Measurements from ENCODE around the gene LRMDA. TPM values are rescaled to one million over a fixed set of nuclear protein-coding genes. Genes with fewer than 3 reads are reported as not detected.

The LRMDA gene
- total RNA-seq, 4 donors from 2014 or later = 2.2 to 7.8 (median 4.5) TPM

DNA sequence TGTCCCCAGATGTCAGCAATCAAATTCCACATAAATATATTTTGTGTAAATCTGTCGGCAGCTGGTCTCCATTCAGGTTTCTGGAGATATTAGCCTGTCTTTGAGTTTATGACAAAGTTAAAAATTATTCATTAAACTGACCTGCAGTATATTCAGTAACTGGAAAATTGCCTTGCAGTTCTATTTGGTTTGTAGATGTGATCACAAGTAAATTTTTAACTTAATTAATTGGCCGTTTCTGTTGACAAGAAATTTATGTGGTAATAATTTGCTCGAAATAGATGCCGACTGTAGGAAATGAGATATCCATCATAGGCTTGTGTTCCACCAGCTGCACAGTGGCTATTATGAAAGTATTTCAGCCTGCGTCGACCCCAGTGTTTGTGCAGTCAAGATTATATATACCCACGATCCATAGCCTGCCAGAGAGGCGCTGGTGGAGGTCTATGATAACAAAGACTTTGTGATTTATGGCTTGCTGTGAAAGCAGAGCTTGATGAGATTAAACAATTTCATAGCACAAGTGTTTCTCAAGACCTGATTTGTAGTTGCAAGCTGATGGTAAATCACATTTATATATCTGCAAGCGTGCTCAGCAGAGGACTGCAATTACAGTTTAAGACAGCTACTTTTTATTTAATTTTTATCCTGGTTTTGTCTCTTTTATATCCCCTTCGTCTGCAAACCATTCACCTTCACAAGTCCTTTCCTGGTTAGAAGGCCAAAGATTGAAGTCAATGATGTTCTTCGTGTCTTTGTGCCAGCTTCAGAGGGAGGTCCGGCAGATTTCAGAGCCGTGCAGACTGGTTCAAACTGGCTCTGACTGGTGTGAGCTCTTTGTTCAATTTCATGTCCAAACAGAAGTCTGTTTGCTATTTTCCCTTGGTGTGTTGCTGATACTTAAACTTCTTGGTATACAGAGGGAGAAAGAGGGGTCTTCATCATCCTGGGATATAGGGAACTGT lies 850.9 kb downstream of the LRMDA start:
- no peak overlapping the region for H3K4me3 ChIP-seq
- H3K9me3 ChIP-seq = no peaks in the 10 kb centered on the region
- H3K27me3 ChIP-seq = no peaks in the 10 kb centered on the region
- H3K36me3 ChIP-seq = no peaks in the 10 kb centered on the region
- no peak for DNase-seq
- peak in 2 of 3 donors; percentile 64 to 67 for TF ChIP-seq POLR2AphosphoS5 (IDR thresholded peaks at IDR 0.05)
- TF ChIP-seq, protein P1, sequence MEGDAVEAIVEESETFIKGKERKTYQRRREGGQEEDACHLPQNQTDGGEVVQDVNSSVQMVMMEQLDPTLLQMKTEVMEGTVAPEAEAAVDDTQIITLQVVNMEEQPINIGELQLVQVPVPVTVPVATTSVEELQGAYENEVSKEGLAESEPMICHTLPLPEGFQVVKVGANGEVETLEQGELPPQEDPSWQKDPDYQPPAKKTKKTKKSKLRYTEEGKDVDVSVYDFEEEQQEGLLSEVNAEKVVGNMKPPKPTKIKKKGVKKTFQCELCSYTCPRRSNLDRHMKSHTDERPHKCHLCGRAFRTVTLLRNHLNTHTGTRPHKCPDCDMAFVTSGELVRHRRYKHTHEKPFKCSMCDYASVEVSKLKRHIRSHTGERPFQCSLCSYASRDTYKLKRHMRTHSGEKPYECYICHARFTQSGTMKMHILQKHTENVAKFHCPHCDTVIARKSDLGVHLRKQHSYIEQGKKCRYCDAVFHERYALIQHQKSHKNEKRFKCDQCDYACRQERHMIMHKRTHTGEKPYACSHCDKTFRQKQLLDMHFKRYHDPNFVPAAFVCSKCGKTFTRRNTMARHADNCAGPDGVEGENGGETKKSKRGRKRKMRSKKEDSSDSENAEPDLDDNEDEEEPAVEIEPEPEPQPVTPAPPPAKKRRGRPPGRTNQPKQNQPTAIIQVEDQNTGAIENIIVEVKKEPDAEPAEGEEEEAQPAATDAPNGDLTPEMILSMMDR (IDR thresholded peaks at IDR 0.05) = no peak
- no peak for TF ChIP-seq EP300 (IDR thresholded peaks at IDR 0.05; ENCODE audit: low read depth)
- no peak for TF ChIP-seq POLR2A (IDR thresholded peaks at IDR 0.05)
- in situ Hi-C loops (cut with MboI; ENCODE audit: low pct_ligation_motif_present in 1 of 4, low pct_unique_long_range_greater_than_20kb in 1 of 4, low sequenced_read_pairs in 3 of 4) (no loop called here), intact Hi-C loops (cut with DNase I; ENCODE audit: low total_unique reads) (no loop called here)
- H3K4me1 ChIP-seq = peaks cover 0 to 10% (median 0%) of the 10 kb centered on the region in 4 donors
- H3K27ac ChIP-seq = peak overlapping the region in 3 of 4 donors; percentile 15 to 73 (median 58)
- 51 to 56% methylated on average over 9 to 13 of the region's 13 CpGs for WGBS, 2 donors (ENCODE audit: low coverage in 1 of 2)

DNA sequence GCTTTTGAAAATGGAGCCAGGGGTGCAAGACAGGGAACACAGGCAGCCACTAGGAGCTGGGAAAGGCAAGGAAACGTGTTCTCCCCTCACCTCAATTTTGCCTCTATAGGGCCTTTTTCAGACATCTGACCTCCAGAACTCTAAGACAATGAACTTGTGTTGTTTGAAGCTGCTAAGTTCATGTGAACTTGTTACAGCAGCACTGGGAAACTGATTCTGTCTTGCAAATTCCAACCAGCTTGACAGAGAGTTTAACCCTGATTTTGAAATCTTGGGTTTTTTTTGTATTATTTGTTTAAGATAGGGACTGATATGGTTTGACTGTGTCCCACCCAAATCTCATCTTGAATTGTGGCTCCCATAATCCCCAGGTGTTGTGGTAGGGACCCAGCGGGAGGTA lies 852.9 kb downstream of the LRMDA start:
- H3K36me3 ChIP-seq = no peaks in the 10 kb centered on the region
- no peaks in the 10 kb centered on the region for H3K27me3 ChIP-seq
- 80 to 81% methylated on average over 2 of the region's 2 CpGs for WGBS, 2 donors (ENCODE audit: low coverage in 1 of 2)
- no peak for DNase-seq
- in situ Hi-C loops (cut with MboI; ENCODE audit: low pct_ligation_motif_present in 1 of 4, low pct_unique_long_range_greater_than_20kb in 1 of 4, low sequenced_read_pairs in 3 of 4) = no loop called here
- TF ChIP-seq, protein P1 (IDR thresholded peaks at IDR 0.05) = no peak
- TF ChIP-seq POLR2A (IDR thresholded peaks at IDR 0.05) (no peak), EP300 (IDR thresholded peaks at IDR 0.05; ENCODE audit: low read depth) (no peak), POLR2AphosphoS5 (IDR thresholded peaks at IDR 0.05) (no peak)
- no peaks in the 10 kb centered on the region for H3K9me3 ChIP-seq
- intact Hi-C loops (cut with DNase I; ENCODE audit: low total_unique reads) = no loop called here
- H3K4me1 ChIP-seq = peaks cover 0 to 10% (median 0%) of the 10 kb centered on the region in 4 donors
- H3K4me3 ChIP-seq = no peak overlapping the region
- H3K27ac ChIP-seq = no peak overlapping the region

DNA sequence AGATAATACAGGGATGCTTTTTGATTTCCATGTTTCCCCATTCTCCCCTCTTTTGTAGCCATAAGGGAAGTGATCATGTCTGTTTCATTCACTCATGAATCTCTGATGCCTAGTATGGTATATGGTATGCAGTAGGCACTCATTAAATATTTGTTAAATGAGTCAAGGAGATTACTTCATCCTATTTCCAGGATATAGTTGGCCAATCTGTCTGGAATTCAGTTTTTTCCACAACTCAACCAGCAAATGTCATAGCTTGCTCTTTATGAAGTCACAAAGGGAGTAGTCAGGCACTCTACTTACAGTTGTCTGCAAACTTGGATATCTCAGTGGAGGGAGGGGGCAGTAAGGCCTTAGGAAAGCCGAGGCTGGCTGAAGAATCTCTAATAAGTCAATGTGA lies 853.6 kb downstream of the LRMDA start:
- Histone ChIP-seq H3K9me3 (no peaks in the 10 kb centered on the region), H3K4me1 (peaks cover 0 to 10% (median 0%) of the 10 kb centered on the region in 4 donors), H3K27ac (no peak overlapping the region), H3K4me3 (no peak overlapping the region), H3K27me3 (no peaks in the 10 kb centered on the region), H3K36me3 (no peaks in the 10 kb centered on the region)
- no peak for TF ChIP-seq EP300 (IDR thresholded peaks at IDR 0.05; ENCODE audit: low read depth)
- TF ChIP-seq POLR2A (IDR thresholded peaks at IDR 0.05) = no peak
- 59 to 63% methylated on average over 1 of the region's 1 CpG for WGBS, 2 donors (ENCODE audit: low coverage in 1 of 2)
- in situ Hi-C loops (cut with MboI; ENCODE audit: low pct_ligation_motif_present in 1 of 4, low pct_unique_long_range_greater_than_20kb in 1 of 4, low sequenced_read_pairs in 3 of 4) = no loop called here
- no peak for DNase-seq
- intact Hi-C loops (cut with DNase I; ENCODE audit: low total_unique reads) = no loop called here

DNA sequence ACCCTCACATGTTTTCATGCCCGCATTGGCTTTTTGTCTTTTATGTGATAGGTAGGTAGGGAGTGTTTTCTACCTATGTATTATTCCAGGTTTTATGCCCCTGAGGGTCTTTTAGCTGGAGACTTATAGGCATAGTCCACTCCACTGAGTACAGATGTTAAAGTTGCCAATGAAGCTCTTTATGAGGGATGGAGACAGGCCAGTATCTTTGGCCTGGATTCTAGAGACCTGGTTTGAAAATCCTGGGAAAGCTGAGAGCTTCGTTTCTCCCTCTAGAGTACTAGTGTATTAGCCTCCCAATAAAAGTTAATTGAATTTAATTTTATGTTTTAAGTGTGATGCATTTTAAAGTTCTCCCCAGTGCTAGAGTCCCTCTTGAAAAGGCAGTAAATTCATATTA lies 854.1 kb downstream of the LRMDA start:
- peaks cover 0 to 10% (median 0%) of the 10 kb centered on the region in 4 donors for H3K4me1 ChIP-seq
- no peak for DNase-seq
- peak overlapping the region in 1 of 4 donors; percentile 8 for H3K27ac ChIP-seq
- 85 to 87% methylated on average over 2 of the region's 2 CpGs for WGBS, 2 donors (ENCODE audit: low coverage in 1 of 2)
- H3K27me3 ChIP-seq = no peaks in the 10 kb centered on the region
- H3K36me3 ChIP-seq = no peaks in the 10 kb centered on the region
- H3K4me3 ChIP-seq = no peak overlapping the region
- no peaks in the 10 kb centered on the region for H3K9me3 ChIP-seq
- in situ Hi-C loops (cut with MboI; ENCODE audit: low pct_ligation_motif_present in 1 of 4, low pct_unique_long_range_greater_than_20kb in 1 of 4, low sequenced_read_pairs in 3 of 4) (no loop called here), intact Hi-C loops (cut with DNase I; ENCODE audit: low total_unique reads) (no loop called here)
- TF ChIP-seq POLR2A (IDR thresholded peaks at IDR 0.05) (no peak), EP300 (IDR thresholded peaks at IDR 0.05; ENCODE audit: low read depth) (no peak), POLR2AphosphoS5 (IDR thresholded peaks at IDR 0.05) (no peak)
- TF ChIP-seq, protein P1 (IDR thresholded peaks at IDR 0.05) = no peak

Measured in transverse colon (tissue), 4 donors.